LoVo (cell line): Measurements from ENCODE around the gene GAS2L1.
A peak's percentile ranks its signal among the peaks of the same experiment; 100 is the strongest.
"Not testable (repeated sequence)": the region's sequence is repeated elsewhere in the genome, so short reads cannot be mapped to it uniquely, and the experiment has no call there.

Source experiments
- DNase-seq: peaks from one replicate; pipeline ENCODE4 v3.0.0-alpha.2; 2016; ENCODE audit warnings: low spot score

GAS2L1 gene

GRCh38 chr22:29342177-29342576 is 35.7 kb downstream of the GAS2L1 start:
- no peak for DNase-seq

- no peak for DNase-seq
These were observed 36.3 kb downstream of the GAS2L1 start for GRCh38 chr22:29342577-29343312.

- no peak for DNase-seq
These were observed 36.9 kb downstream of the GAS2L1 start for GRCh38 chr22:29343313-29343805.

GRCh38 chr22:29344137-29344536 is 37.7 kb downstream of the GAS2L1 start:
- DNase-seq = peak; percentile 47

- not testable (repeated sequence) for DNase-seq
These were observed 38.4 kb downstream of the GAS2L1 start for GRCh38 chr22:29344889-29345288.

- DNase-seq = no peak
These were observed 39.5 kb downstream of the GAS2L1 start for GRCh38 chr22:29345932-29346331.

- no peak for DNase-seq
These were observed 40.2 kb downstream of the GAS2L1 start for GRCh38 chr22:29346659-29347058.

GRCh38 chr22:29348041-29348440 is 41.6 kb downstream of the GAS2L1 start:
- no peak for DNase-seq

GRCh38 chr22:29348956-29349355 is 42.5 kb downstream of the GAS2L1 start:
- DNase-seq = no peak

- no peak for DNase-seq
These were observed 44.6 kb downstream of the GAS2L1 start for GRCh38 chr22:29351042-29351441.

- DNase-seq = no peak
These were observed 45.4 kb downstream of the GAS2L1 start for GRCh38 chr22:29351891-29352290.

GRCh38 chr22:29352778-29353177 is 46.3 kb downstream of the GAS2L1 start:
- no peak for DNase-seq

- no peak for DNase-seq
These were observed 46.8 kb downstream of the GAS2L1 start for GRCh38 chr22:29353286-29353685.

- DNase-seq = no peak
These were observed 47.4 kb downstream of the GAS2L1 start for GRCh38 chr22:29353860-29354259.

GRCh38 chr22:29357193-29357890 is 50.9 kb downstream of the GAS2L1 start:
- not testable (repeated sequence) for DNase-seq

GRCh38 chr22:29359469-29359868 is 53.0 kb downstream of the GAS2L1 start:
- DNase-seq = no peak
